KMS-11 (cell line): ENCODE results near the gene PCSK9.

Experiments
- H2AFZ ChIP-seq: fragments of 200-600 bp; sonication (generic); 2 replicates; pipeline ENCODE4 v1.6.1; 2016; ENCODE audit warnings: antibody characterized with exemption, mixed run types, low read depth
- H3K27ac ChIP-seq: fragments of 200-600 bp; sonication (generic); 2 replicates; pipeline ENCODE4 v1.6.1; 2016; ENCODE audit warnings: mild to moderate bottlenecking, mixed run types
- H3K27me3 ChIP-seq: fragments of 200-600 bp; sonication (generic); 2 replicates; pipeline ENCODE4 v1.6.1; 2017; ENCODE audit warnings: mild to moderate bottlenecking, low read depth, mixed run types, moderate library complexity; ENCODE audit not compliant: insufficient read depth
- H3K36me3 ChIP-seq: fragments of 200-600 bp; sonication (generic); 2 replicates; pipeline ENCODE4 v1.6.1; 2017; ENCODE audit warnings: mild to moderate bottlenecking, mixed run types; ENCODE audit not compliant: insufficient read depth
- H3K4me1 ChIP-seq: fragments of 200-600 bp; sonication (generic); 2 replicates; pipeline ENCODE4 v1.6.1; 2016; ENCODE audit warnings: mild to moderate bottlenecking, low read depth, mixed run types; ENCODE audit not compliant: poor library complexity, severe bottlenecking
- H3K4me2 ChIP-seq: fragments of 200-600 bp; sonication (generic); 2 replicates; pipeline ENCODE4 v1.7.0; 2016; ENCODE audit warnings: mild to moderate bottlenecking, mixed run types
- H3K4me3 ChIP-seq: fragments of 200-600 bp; sonication (generic); IDR thresholded peaks from 2 replicates; pipeline ENCODE4 v1.6.1; 2017; ENCODE audit warnings: low read depth, low read length, mixed read lengths; ENCODE audit not compliant: insufficient read depth
- H3K79me2 ChIP-seq: fragments of 200-600 bp; sonication (generic); 2 replicates; pipeline ENCODE4 v1.6.1; 2016; ENCODE audit warnings: low read depth, mixed run types; ENCODE audit not compliant: insufficient read depth
- H3K9ac ChIP-seq: fragments of 200-600 bp; sonication (generic); 2 replicates; pipeline ENCODE4 v1.6.1; 2016; ENCODE audit warnings: mild to moderate bottlenecking, mixed run types
- H4K20me1 ChIP-seq: fragments of 200-600 bp; sonication (generic); 2 replicates; pipeline ENCODE4 v1.6.1; 2016; ENCODE audit warnings: mild to moderate bottlenecking, mixed run types; ENCODE audit not compliant: insufficient read depth
- CTCF ChIP-seq: fragments of 200-600 bp; sonication (generic); conservative IDR thresholded peaks from 2 replicates; pipeline ENCODE4 v1.6.1; 2017; ENCODE audit warnings: low read depth, mild to moderate bottlenecking, antibody characterized with exemption, low read length, moderate library complexity, mixed read lengths

The PCSK9 gene

GRCh38 chr1:55074455-55074854, 35.1 kb downstream of the PCSK9 start:
- Histone ChIP-seq H3K79me2 (no peaks in the 10 kb centered on the region), H3K27me3 (no peaks in the 10 kb centered on the region), H3K4me2 (no peak overlapping the region), H3K27ac (no peak overlapping the region), H2AFZ (no peak overlapping the region), H3K36me3 (no peaks in the 10 kb centered on the region), H3K4me3 (no peak overlapping the region), H4K20me1 (no peaks in the 10 kb centered on the region), H3K9ac (no peak overlapping the region), H3K4me1 (no peaks in the 10 kb centered on the region)
- TF ChIP-seq CTCF = no peak

- no peak overlapping the region for H3K27ac ChIP-seq
- H2AFZ ChIP-seq = no peak overlapping the region
- no peaks in the 10 kb centered on the region for H3K36me3 ChIP-seq
- H3K4me2 ChIP-seq = no peak overlapping the region
- no peak overlapping the region for H3K9ac ChIP-seq
- no peaks in the 10 kb centered on the region for H3K27me3 ChIP-seq
- no peaks in the 10 kb centered on the region for H3K4me1 ChIP-seq
- no peaks in the 10 kb centered on the region for H4K20me1 ChIP-seq
- H3K79me2 ChIP-seq = no peaks in the 10 kb centered on the region
- H3K4me3 ChIP-seq = no peak overlapping the region
- TF ChIP-seq CTCF = no peak
These were observed 37.0 kb downstream of the PCSK9 start for GRCh38 chr1:55076356-55076755.

GRCh38 chr1:55078470-55078869, 39.1 kb downstream of the PCSK9 start:
- Histone ChIP-seq H4K20me1 (no peaks in the 10 kb centered on the region), H3K27ac (no peak overlapping the region), H3K79me2 (no peaks in the 10 kb centered on the region), H3K36me3 (no peaks in the 10 kb centered on the region), H2AFZ (no peak overlapping the region), H3K27me3 (no peaks in the 10 kb centered on the region), H3K4me2 (no peak overlapping the region), H3K9ac (no peak overlapping the region), H3K4me3 (no peak overlapping the region), H3K4me1 (no peaks in the 10 kb centered on the region)
- no peak for TF ChIP-seq CTCF

GRCh38 chr1:55079651-55080050, 40.3 kb downstream of the PCSK9 start:
- Histone ChIP-seq H3K79me2 (no peaks in the 10 kb centered on the region), H2AFZ (no peak overlapping the region), H3K4me1 (no peaks in the 10 kb centered on the region), H3K4me2 (no peak overlapping the region), H3K27ac (no peak overlapping the region), H3K9ac (no peak overlapping the region), H3K4me3 (no peak overlapping the region), H3K27me3 (no peaks in the 10 kb centered on the region), H4K20me1 (no peaks in the 10 kb centered on the region), H3K36me3 (no peaks in the 10 kb centered on the region)
- TF ChIP-seq CTCF = no peak
